GM10266 (cell line): Measurements from ENCODE around the gene IFT27.

Experiments
- DNase-seq: peaks from one replicate; pipeline ENCODE4 v3.0.0; 2012; ENCODE audit errors: extremely low spot score
- CTCF ChIP-seq: IDR thresholded peaks from 2 replicates; pipeline ENCODE4 v1.5.1; 2012; ENCODE audit warnings: mild to moderate bottlenecking, low read depth; ENCODE audit not compliant: control insufficient read depth, insufficient read depth; ENCODE audit errors: missing control alignments

The IFT27 gene

GRCh38 chr22:36714110-36714509 lies 61.8 kb downstream of the IFT27 start:
- DNase-seq = no peak
- no peak for TF ChIP-seq CTCF

- DNase-seq = no peak
- no peak for TF ChIP-seq CTCF
Observed at GRCh38 chr22:36713436-36713835, 62.5 kb downstream of the IFT27 start.
